ENCODE data around the gene CLIP1.
"Not testable (repeated sequence)": the region's sequence is repeated elsewhere in the genome, so short reads cannot be mapped to it uniquely, and the experiment has no call there.

CLIP1 gene

GRCh38 chr12:122394626-122395194 is 27.8 kb downstream of the CLIP1 start:
- no peak for DNase-seq

GRCh38 chr12:122393817-122394216 is 28.7 kb downstream of the CLIP1 start:
- no peak for DNase-seq

GRCh38 chr12:122392411-122392810 is 30.1 kb downstream of the CLIP1 start:
- no peak for DNase-seq

GRCh38 chr12:122389677-122390076 is 32.8 kb downstream of the CLIP1 start:
- no peak for DNase-seq

GRCh38 chr12:122387887-122388286 is 34.6 kb downstream of the CLIP1 start:
- DNase-seq: no peak

- DNase-seq: no peak
These were observed 37.1 kb downstream of the CLIP1 start for GRCh38 chr12:122385171-122386016.

GRCh38 chr12:122382919-122383350 is 39.5 kb downstream of the CLIP1 start:
- DNase-seq: no peak

GRCh38 chr12:122381021-122381420 is 41.4 kb downstream of the CLIP1 start:
- DNase-seq: no peak

GRCh38 chr12:122376751-122377150 is 45.7 kb downstream of the CLIP1 start:
- not testable (repeated sequence) for DNase-seq

GRCh38 chr12:122374707-122375106 is 47.8 kb downstream of the CLIP1 start:
- no peak for DNase-seq

GRCh38 chr12:122371475-122372045 is 50.9 kb downstream of the CLIP1 start:
- DNase-seq: no peak

- no peak for DNase-seq
These were observed 54.0 kb downstream of the CLIP1 start for GRCh38 chr12:122368361-122369073.

- not testable (repeated sequence) for DNase-seq
These were observed 54.8 kb downstream of the CLIP1 start for GRCh38 chr12:122367632-122368031.

- DNase-seq: no peak
These were observed 55.6 kb downstream of the CLIP1 start for GRCh38 chr12:122366685-122367475.

- DNase-seq: not testable (repeated sequence)
These were observed 57.2 kb downstream of the CLIP1 start for GRCh38 chr12:122365226-122365625.

GRCh38 chr12:122363782-122364181 is 58.7 kb downstream of the CLIP1 start:
- DNase-seq: no peak

- DNase-seq: no peak
These were observed 59.7 kb downstream of the CLIP1 start for GRCh38 chr12:122362755-122363154.

GRCh38 chr12:122358403-122358802 is 64.1 kb downstream of the CLIP1 start:
- DNase-seq: not testable (repeated sequence)

- not testable (repeated sequence) for DNase-seq
These were observed 64.9 kb downstream of the CLIP1 start for GRCh38 chr12:122357536-122357935.

- not testable (repeated sequence) for DNase-seq
These were observed 65.5 kb downstream of the CLIP1 start for GRCh38 chr12:122356991-122357390.

GRCh38 chr12:122356192-122356635 is 66.3 kb downstream of the CLIP1 start:
- peak; percentile 5 for DNase-seq

GRCh38 chr12:122355706-122356105 is 66.8 kb downstream of the CLIP1 start:
- DNase-seq: no peak

Data from NCI-H1048 (cell line).